HepG2 (cell line): ENCODE measurements around the gene NMNAT1. TPM values are rescaled to one million over a fixed set of nuclear protein-coding genes. Genes with fewer than 3 reads are reported as not detected.

ENCODE experiments used
- CBX5 ChIP-seq: sonication (generic); formaldehyde crosslinking; IDR thresholded peaks from 2 replicates; pipeline ENCODE4 v1.4.0; 2020; ENCODE audit warnings: missing genetic modification reagents, borderline replicate concordance
- CSRNP2 ChIP-seq: sonication (generic); formaldehyde crosslinking; conservative IDR thresholded peaks from 2 replicates; pipeline ENCODE4 v1.8.0; 2022; ENCODE audit warnings: low read depth, missing genetic modification reagents
- GATAD2A ChIP-seq: IDR thresholded peaks from 2 replicates; pipeline ENCODE4 v1.6.1; 2016
- HNF4G ChIP-seq, 2 experiments: sonication (generic) in 1 of 2; formaldehyde crosslinking in 1 of 2; IDR thresholded peaks; 2 replicates each; pipeline versions ENCODE4 v1.4.0 to v1.6.1; 2011 to 2020; ENCODE audit warnings: borderline replicate concordance in 2 of 2, low read depth in 2 of 2, mild to moderate bottlenecking in 2 of 2, low read length in 1 of 2, missing genetic modification reagents in 1 of 2, moderate library complexity in 1 of 2
- HNRNPK ChIP-seq: fragments of 200-400 bp; formaldehyde crosslinking; IDR thresholded peaks from 2 replicates; pipeline ENCODE4 v1.6.1; 2018; ENCODE audit warnings: low read length, low read depth, moderate library complexity, mild to moderate bottlenecking; ENCODE audit not compliant: poor library complexity, severe bottlenecking
- KAT7 ChIP-seq: IDR thresholded peaks from 2 replicates; pipeline ENCODE4 v1.6.1; 2018; ENCODE audit warnings: borderline replicate concordance, missing compliant biosample characterization
- KLF9 ChIP-seq: IDR thresholded peaks from 2 replicates; pipeline ENCODE4 v1.6.1; 2016; ENCODE audit warnings: low read depth
- MZF1 ChIP-seq: sonication (generic); formaldehyde crosslinking; IDR thresholded peaks from 2 replicates; pipeline ENCODE4 v1.8.1; 2023; ENCODE audit warnings: mild to moderate bottlenecking, missing genetic modification reagents, borderline replicate concordance
- NCOA2 ChIP-seq: sonication (generic); formaldehyde crosslinking; IDR thresholded peaks from 2 replicates; pipeline ENCODE4 v1.8.0; 2022; ENCODE audit warnings: inconsistent platforms
- NFIC ChIP-seq: IDR thresholded peaks from 2 replicates; pipeline ENCODE4 v1.6.1; 2012; ENCODE audit warnings: mild to moderate bottlenecking, low read length, inconsistent platforms
- NFYC ChIP-seq: IDR thresholded peaks from 2 replicates; pipeline ENCODE4 v1.6.1; 2016; ENCODE audit warnings: missing genetic modification reagents, missing compliant biosample characterization
- POGZ ChIP-seq: sonication (generic); formaldehyde crosslinking; IDR thresholded peaks from 2 replicates; pipeline ENCODE4 v1.4.0; 2020; ENCODE audit warnings: mild to moderate bottlenecking, missing genetic modification reagents
- RARG ChIP-seq: sonication (generic); formaldehyde crosslinking; IDR thresholded peaks from 2 replicates; pipeline ENCODE4 v1.4.0; 2020; ENCODE audit warnings: low read depth, mild to moderate bottlenecking, missing genetic modification reagents
- RFX1 ChIP-seq: fragments of 450-650 bp; IDR thresholded peaks from 2 replicates; pipeline ENCODE4 v1.6.1; 2017
- SPEN ChIP-seq: sonication (generic); formaldehyde crosslinking; IDR thresholded peaks from 2 replicates; pipeline ENCODE4 v1.5.1; 2020; ENCODE audit warnings: low read depth, mild to moderate bottlenecking, missing genetic modification reagents
- SYNCRIP ChIP-seq: fragments of 200-400 bp; formaldehyde crosslinking; IDR thresholded peaks from 2 replicates; pipeline ENCODE4 v1.6.1; 2018; ENCODE audit warnings: mild to moderate bottlenecking, low read depth, low read length; ENCODE audit not compliant: insufficient read depth
- TBP ChIP-seq: sonication (generic); formaldehyde crosslinking; IDR thresholded peaks from 2 replicates; pipeline ENCODE4 v1.5.0; 2020; ENCODE audit warnings: missing genetic modification reagents
- TCF7L2 ChIP-seq: IDR thresholded peaks from 2 replicates; pipeline ENCODE4 v1.6.1; 2011; ENCODE audit warnings: mild to moderate bottlenecking, low read depth, low read length, moderate library complexity
- TFDP2 ChIP-seq: sonication (generic); formaldehyde crosslinking; IDR thresholded peaks from 2 replicates; pipeline ENCODE4 v1.4.0; 2020; ENCODE audit warnings: missing genetic modification reagents
- TRIM22 ChIP-seq: fragments of 450-650 bp; IDR thresholded peaks from 2 replicates; pipeline ENCODE4 v1.6.1; 2017
- ZBTB7A ChIP-seq: sonication (generic); formaldehyde crosslinking; IDR thresholded peaks from 2 replicates; pipeline ENCODE4 v1.8.0; 2022; ENCODE audit warnings: mild to moderate bottlenecking, missing genetic modification reagents
- ZNF749 ChIP-seq: sonication (generic); formaldehyde crosslinking; IDR thresholded peaks from 2 replicates; pipeline ENCODE4 v1.8.0; 2022; ENCODE audit warnings: mild to moderate bottlenecking, missing genetic modification reagents, moderate library complexity, borderline replicate concordance
- ZSCAN31 ChIP-seq: sonication (generic); formaldehyde crosslinking; IDR thresholded peaks from 2 replicates; pipeline ENCODE4 v1.5.0; 2020; ENCODE audit warnings: low read depth, mild to moderate bottlenecking, missing genetic modification reagents
- polyA plus RNA-seq, 8 experiments: library from polyadenylated mRNA; depleted of rRNA in 3 of 8; stranded (reverse) in 7 of 8; unstranded in 1 of 8; fragments of >200 nt; fragmentation: Illumina TruSeq in 4 of 8; extraction: Trizol in 4 of 8; gene quantifications; 2 replicates each; pipeline versions ENCODE4 v1.2.1 to v1.2.3, GENCODE V29; 2011 to 2016; ENCODE audit warnings: low read depth in 4 of 8, missing spikeins in 1 of 8, mixed read lengths in 1 of 8; ENCODE audit not compliant: insufficient read depth in 1 of 8
- total RNA-seq, 5 experiments: library from RNA; depleted of rRNA; stranded (reverse); fragments of >200 nt; fragmentation: Illumina TruSeq; extraction: Trizol; gene quantifications; 2 replicates each; pipeline ENCODE4 v1.2.3, GENCODE V29; 2016; ENCODE audit warnings: low read depth in 1 of 5
- TF ChIP-seq, protein P1 (sequence below): sonication (generic); formaldehyde crosslinking; IDR thresholded peaks from 2 replicates; pipeline ENCODE4 v1.4.0; 2020; ENCODE audit warnings: missing genetic modification reagents

Gene NMNAT1
- total and polyA plus RNA-seq, 2 of the 13 experiments (the other 11 are each of a cell fraction or from before 2014, with no cell fraction given) = 5.6 to 12.2 TPM

DNA sequence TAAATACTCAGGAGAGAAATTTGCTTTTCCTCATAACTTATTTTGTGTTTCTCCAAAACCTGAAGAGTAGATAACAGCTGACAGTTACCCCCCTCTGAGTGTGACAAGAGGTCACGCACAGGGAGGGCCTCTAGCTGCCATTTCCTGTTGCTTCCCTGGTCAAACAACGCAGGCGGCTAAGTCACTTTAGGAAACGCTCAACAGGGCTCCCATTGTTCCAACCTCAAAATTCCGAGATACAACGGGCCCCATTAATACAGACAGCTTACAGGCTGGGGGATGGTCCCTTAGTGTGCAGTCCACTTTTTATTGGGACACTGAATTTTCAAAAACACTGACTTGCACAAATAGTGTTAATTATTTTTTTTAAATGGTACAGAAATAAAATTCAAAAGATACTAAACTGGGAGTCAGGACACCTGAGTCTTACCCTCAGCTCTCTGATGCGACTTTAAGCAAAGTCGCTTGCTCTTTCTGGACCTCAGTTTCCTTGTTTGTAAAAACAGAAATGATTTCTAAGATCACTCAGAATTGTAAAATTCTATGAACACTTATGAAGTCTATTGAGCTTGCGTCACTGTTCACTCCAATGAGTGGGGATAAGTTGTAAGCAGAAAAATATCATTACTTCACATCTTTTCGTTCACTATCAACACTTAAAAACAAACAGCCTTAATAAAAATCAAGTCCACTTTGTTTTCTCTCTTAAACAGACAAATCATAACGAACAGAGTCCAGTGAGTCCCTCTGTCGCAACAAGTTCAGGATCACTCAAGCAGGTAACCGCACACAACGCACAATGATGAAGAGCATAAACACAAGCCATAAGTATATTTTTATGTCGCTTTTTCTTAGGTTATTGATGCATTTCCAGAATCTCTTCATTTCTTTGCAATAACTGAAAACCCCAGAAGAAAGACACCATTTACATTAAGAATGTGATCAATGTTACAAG, 13.6 kb upstream of the NMNAT1 start (continued):
- peak; percentile 51 for TF ChIP-seq TFDP2 (CRISPR knock-in tag)
- no peak for TF ChIP-seq SYNCRIP
- TF ChIP-seq CSRNP2 (CRISPR knock-in tag) = no peak
- TF ChIP-seq CBX5 = no peak; the same call in 1 of the 2 replicates
- TF ChIP-seq TCF7L2 = no peak
- no peak for TF ChIP-seq RARG (CRISPR knock-in tag)
- TF ChIP-seq TBP (CRISPR knock-in tag) = no peak
- TF ChIP-seq, protein P1, sequence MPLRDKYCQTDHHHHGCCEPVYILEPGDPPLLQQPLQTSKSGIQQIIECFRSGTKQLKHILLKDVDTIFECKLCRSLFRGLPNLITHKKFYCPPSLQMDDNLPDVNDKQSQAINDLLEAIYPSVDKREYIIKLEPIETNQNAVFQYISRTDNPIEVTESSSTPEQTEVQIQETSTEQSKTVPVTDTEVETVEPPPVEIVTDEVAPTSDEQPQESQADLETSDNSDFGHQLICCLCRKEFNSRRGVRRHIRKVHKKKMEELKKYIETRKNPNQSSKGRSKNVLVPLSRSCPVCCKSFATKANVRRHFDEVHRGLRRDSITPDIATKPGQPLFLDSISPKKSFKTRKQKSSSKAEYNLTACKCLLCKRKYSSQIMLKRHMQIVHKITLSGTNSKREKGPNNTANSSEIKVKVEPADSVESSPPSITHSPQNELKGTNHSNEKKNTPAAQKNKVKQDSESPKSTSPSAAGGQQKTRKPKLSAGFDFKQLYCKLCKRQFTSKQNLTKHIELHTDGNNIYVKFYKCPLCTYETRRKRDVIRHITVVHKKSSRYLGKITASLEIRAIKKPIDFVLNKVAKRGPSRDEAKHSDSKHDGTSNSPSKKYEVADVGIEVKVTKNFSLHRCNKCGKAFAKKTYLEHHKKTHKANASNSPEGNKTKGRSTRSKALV = peak; percentile 33; the same call in 1 of the 2 replicates
- TF ChIP-seq POGZ (CRISPR knock-in tag) = 0 out of 2 replicates have a peak, but pooled peaks have one; percentile 36
- TF ChIP-seq NCOA2 (CRISPR knock-in tag) = peak; percentile 97
- TF ChIP-seq KLF9 (CRISPR knock-in tag) = no peak
- TF ChIP-seq NFIC = peak; percentile 80
- no peak for TF ChIP-seq ZBTB7A (CRISPR knock-in tag)
- TF ChIP-seq TRIM22 = no peak
- peak; percentile 82; the same call in 1 of the 2 replicates for TF ChIP-seq KAT7
- TF ChIP-seq SPEN (CRISPR knock-in tag) = 0 out of 2 replicates have a peak, but pooled peaks have one; percentile 24
- TF ChIP-seq ZSCAN31 = no peak
- TF ChIP-seq ZNF749 = no peak
- no peak for TF ChIP-seq MZF1 (CRISPR knock-in tag)
- no peak for TF ChIP-seq HNRNPK
- TF ChIP-seq HNF4G (IDR thresholded peaks at IDR 0.05; ENCODE audit: borderline replicate concordance, low read depth, low read length) = peak; percentile 80; the same call in 1 of the 2 replicates
- no peak for TF ChIP-seq HNF4G (CRISPR knock-in tag; IDR thresholded peaks at IDR 0.05; ENCODE audit: borderline replicate concordance, low read depth)
- TF ChIP-seq RFX1 = no peak
- TF ChIP-seq NFYC (CRISPR knock-in tag) = no peak
- peak; percentile 76; the same call in 1 of the 2 replicates for TF ChIP-seq GATAD2A (CRISPR knock-in tag)
